ENCODE results near the gene PTRH1.
"Not testable (repeated sequence)": the region's sequence is repeated elsewhere in the genome, so short reads cannot be mapped to it uniquely, and the experiment has no call there.

PTRH1 gene, protein sequence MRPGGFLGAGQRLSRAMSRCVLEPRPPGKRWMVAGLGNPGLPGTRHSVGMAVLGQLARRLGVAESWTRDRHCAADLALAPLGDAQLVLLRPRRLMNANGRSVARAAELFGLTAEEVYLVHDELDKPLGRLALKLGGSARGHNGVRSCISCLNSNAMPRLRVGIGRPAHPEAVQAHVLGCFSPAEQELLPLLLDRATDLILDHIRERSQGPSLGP

DNA sequence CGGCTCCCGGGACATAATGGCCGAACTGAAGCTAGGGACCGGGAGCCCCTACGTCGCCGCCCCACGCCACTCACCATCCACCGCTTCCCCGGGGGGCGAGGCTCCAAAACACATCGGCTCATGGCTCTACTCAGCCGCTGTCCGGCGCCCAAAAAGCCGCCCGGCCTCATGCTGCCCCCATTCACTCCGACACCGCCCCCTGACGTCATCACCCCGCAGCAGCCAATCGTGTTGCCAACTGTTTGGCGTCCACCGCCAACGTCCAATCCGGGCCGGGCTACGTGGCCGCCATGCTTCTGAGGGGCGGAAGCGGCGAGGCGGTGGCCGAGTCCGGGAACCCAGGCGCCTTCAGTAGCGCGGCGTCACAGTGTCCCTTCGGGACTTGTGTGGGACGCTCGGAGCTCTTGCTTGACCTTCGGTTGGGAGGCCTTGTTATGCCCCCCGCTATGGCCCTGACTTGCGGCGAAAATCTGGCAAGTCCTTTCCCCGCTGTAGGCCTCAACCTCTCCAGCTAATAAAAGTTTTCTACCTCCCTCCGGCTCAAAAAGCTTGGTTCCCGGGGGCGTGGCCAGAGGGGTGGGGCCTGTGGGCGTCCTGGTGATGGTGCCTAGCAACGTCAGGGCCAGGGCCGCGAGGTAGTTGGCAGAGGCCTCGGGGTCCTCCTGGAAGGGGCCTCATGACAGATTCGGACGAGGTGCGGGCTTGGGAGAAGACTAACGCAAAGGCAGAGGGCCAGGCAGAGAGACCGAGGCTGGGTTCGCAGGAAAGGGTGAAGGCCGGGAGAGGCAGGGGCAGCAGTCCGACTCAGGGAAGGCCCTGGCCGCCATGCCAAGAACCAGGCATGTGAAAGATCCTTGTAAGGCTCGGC, at the start of gene PTRH1, which contains the start of gene TTC16:
Gene PTRH1, minus strand, starts transcription at position 194 of the 868 bp plus-strand sequence. Its CDS starts 24 bp downstream, at position 170.
Gene TTC16, plus strand, starts transcription at position 610 of the 868 bp plus-strand sequence. Its CDS starts 67 bp downstream, at position 677.
- peak; percentile 99 for DNase-seq (ENCODE audit: low spot score)

GRCh38 chr9:127763918-127764384, 48.5 kb upstream of the PTRH1 start:
- no peak for DNase-seq (ENCODE audit: low spot score)

DNA sequence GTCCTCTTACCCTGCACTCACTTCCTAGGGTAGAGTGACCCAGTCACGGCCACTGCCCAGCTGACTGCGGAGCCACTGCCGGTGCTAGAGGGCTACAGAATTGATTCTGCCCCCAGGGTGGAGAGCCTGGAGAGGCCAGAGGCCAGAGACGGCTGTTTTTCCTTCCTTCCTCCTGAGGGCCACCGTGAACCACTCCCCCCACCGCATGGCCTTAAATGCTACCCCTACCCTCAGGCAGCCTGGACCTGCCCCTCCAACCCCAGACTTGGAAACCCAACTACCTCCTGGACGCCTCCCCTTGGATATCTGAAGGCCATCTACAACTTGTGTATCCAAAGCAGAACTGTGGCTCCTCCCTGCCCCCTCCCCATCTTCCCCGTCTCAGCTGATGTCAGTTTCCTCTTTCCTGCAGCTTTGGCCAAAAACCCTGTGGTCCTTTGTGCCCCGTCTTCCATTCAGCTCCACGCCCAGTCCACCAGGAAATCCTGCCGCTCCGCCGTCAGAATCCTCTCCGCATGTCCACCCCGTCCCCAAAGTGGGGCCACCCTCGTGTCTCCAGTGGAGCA, 46.7 kb upstream of the PTRH1 start:
- DNase-seq (ENCODE audit: low spot score), result no peak

DNA sequence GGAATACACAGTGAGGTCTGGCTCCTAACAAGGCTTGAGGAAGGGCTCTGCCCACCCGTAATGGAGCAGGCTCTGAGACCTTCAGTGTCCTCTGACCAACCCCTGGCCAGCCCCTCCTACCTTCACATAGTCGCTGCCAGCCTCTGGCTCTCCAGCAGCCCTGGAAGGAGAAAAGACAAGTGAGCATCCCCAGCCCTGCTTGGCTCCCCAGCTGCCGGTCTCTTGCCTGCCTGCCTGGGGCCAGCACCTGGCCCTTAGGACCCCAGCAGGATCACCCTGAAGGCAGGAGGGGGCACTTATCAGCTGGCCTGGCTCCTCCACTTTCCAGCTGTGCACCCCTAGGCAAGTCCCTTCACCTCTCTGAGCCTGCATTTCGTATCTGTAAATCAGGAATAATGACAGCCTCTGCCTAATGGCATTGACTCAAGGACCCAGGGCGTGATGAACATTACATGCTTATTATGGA, 46.1 kb upstream of the PTRH1 start:
- DNase-seq (ENCODE audit: low spot score), result no peak

DNA sequence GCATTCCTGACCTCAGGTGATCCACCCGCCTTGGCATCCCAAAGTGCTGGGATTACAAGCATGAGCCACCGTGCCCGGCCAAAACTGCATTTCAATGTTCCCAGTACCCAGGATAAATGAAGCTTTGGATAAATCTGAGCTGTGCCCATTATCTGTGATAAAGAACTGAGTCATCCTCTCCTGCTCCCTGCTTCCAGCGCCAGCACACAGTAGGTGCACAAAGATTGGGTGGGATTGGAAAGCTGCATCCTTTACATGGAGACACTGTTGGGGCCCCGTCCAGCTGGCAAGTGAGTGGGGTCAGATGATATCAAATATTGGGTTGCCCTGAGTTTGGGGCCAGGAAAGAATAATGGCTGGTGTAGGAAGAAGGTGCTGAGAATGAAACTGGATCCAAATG, 45.6 kb upstream of the PTRH1 start:
- DNase-seq (ENCODE audit: low spot score), result no peak

- DNase-seq (ENCODE audit: low spot score), result no peak
Observed at GRCh38 chr9:127758843-127759242, 43.4 kb upstream of the PTRH1 start.

- not testable (repeated sequence) for DNase-seq (ENCODE audit: low spot score)
Observed at GRCh38 chr9:127756776-127757175, 41.3 kb upstream of the PTRH1 start.

DNA sequence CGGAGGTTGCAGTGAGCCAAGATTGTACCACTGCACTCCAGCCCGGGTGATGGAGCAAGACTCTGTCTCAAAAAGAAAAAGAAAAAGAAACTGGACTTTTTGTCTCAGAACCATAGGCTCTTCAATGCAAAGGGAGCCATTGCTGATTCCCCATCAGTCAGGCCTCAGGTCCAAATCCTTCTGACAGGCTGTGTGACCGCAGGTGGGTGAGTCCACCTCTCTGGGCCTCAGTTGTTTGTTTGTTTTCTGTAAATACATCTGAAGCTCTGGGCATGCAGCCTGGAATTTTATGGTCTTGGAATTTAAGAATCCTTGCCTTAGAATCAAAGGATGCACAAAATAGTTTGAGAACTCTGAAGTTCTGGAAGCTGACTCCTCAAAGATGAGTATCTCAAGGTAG, 40.8 kb upstream of the PTRH1 start:
- no peak for DNase-seq (ENCODE audit: low spot score)

DNA sequence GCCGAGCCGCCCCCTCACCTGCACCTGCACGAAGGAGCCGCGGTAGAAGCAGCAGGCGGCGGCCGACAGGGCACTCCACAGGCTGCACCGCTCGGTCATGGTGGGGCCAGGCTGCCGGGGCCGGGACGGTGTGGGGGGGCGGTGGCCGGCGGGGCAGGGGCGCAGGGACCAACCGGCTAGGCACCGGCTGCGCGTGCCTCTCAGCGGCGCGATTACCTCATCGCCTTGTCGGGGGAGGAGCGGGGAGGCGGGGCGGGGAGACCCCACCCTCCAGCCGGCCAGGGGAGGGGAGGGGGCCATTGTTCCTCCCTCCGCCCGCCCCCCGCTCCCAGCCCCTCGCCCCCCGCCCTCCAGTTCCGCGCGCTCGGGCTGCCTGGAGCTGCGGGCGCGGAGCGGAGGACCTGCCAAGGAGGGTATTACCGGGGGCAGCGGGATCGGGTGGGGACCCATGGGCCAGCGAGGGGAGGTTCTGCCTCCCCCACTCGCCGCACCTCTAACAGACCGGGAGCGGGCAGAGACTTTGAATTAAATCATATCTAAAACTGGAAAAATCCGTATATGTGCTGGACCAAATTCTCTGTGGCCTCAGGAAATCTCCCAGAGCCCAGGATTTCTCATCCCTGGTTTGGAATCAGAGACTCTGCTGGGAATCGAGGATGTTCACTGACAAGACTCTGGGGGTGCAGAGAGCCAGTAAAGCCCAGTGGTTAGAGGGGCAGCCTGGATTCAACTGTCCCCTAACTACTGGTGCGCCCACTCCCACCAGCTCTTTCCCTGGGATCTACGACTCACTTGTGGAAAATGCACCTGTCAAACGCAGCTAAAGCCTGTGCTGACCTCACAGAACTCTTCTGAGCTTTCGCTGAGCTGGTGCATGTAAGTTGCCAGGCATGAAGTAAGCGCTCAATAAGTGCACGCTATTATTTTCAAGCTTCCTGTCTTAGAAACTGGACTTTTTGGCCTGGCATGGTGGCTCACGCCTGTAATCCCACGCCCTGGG, 39.9 kb upstream of the PTRH1 start:
- DNase-seq (ENCODE audit: low spot score), result no peak

GRCh38 chr9:127754099-127755060, 38.9 kb upstream of the PTRH1 start:
- no peak for DNase-seq (ENCODE audit: low spot score)

GRCh38 chr9:127753622-127754021, 38.2 kb upstream of the PTRH1 start:
- no peak for DNase-seq (ENCODE audit: low spot score)

DNA sequence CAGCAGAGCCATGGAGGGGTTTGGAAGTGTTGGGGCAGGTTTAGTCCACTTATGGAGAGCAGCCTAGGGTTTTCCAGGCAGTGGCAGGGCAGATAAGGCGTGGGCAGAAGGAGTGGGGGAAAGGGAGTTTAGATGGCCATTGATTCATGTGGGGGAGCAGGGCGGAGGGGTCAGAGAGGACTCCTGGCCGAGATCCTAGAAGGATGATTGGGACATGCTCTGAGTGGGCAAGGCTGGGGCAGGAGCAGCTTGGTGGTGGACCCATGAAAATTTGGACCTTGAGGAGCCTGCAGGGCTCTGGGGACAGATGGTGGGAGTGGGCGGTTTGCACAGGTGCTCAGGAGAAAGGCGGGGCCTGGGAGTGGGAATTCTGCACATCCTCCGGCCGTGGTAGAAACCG, 37.7 kb upstream of the PTRH1 start:
- no peak for DNase-seq (ENCODE audit: low spot score)

- no peak for DNase-seq (ENCODE audit: low spot score)
Observed at GRCh38 chr9:127751269-127752054, 36.0 kb upstream of the PTRH1 start.

- DNase-seq (ENCODE audit: low spot score), result no peak
Observed at GRCh38 chr9:127749090-127749787, 33.8 kb upstream of the PTRH1 start.

GRCh38 chr9:127746959-127747569, 31.6 kb upstream of the PTRH1 start:
- DNase-seq (ENCODE audit: low spot score), result no peak

DNA sequence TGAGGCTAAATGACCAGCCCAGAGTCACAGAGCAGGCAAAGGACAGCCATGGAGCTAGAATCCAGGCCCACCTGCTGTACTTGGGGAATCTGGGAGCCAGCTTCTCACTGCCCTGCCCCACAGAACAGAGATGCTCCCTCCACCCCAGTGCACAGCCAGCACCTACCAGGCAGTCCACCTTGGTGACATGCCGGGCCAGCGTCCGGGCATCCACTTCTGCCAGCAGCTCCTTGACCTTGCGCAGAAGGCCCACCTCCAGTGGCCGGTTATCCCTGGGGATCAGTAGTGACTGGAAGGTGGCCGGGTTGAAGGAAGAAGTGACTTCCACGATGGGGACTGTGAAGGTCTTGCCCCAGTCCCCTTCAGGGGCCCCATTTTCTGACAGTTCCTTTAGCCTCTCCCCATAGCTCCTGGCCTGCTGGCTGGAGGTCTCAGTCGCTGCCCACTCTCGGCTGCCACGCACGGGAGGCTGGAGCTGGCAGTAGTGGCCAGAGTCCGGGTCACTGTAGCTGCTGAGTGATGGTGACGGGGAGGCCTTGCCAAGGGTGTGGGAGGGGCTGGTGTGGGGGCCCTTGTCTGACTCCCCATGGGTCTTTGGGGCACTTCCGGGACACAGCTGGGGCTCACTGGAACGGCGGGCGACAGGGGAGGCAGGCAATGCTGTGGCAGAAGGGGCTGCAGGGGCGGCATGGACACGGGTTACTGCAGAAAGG, 29.1 kb upstream of the PTRH1 start:
- DNase-seq (ENCODE audit: low spot score), result no peak

- no peak for DNase-seq (ENCODE audit: low spot score)
Observed at GRCh38 chr9:127742435-127743088, 27.1 kb upstream of the PTRH1 start.

All from left forelimb (tissue), 1 donor.